ENCODE measurements around the gene GFOD1.

- TF ChIP-seq CTCF (IDR thresholded peaks at IDR 0.05) (no peak), EP300 (IDR thresholded peaks at IDR 0.05) (no peak)
Observed at GRCh38 chr6:13431059-13431656, 56.2 kb downstream of the GFOD1 start.
